ENCODE measurements around the gene MROH2A. TPM values are rescaled to one million over a fixed set of nuclear protein-coding genes. Genes with fewer than 3 reads are reported as not detected.

MROH2A gene
- total RNA-seq, 1 experiment from 2014 or later: 0.33 TPM

DNA sequence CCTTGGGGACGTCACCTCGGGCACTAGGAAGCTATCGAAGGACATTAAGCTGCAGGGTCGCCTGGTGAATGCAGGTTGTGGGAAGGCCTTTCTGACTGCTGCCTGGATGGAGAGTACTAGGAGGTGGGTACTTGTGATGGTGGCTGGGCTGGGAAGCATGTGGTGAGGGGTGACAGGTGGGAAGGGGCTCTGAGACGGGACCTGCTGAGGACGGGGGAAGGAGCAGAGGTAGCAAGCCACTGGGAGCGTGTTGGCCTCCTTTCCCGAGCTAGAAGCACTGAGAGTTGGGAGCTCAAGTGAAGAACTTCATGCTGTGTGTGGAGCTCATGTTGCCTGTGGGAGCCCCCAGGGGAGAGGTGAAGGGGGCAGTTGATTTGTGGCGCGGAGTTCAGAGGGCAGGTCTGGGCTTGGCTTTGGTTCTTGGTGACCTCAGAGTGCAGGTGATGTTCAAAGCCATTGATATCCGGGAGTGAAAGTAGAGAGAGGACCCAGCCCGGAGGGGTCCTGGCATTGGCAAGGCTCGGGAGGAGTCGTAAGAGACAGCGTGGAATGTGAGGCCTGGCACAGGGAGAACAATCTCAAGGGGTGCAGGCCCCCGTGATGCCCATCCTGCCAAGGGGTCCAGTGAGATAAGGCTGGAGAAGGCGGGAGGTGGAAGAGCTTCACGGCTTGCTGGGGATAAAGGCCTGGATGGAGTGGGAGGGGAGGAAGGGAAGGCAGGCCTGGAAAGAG is 13.2 kb downstream of the MROH2A start:
- H3K27ac Mint-ChIP-seq (ENCODE audit: unreplicated experiment): no peak overlapping the region

DNA sequence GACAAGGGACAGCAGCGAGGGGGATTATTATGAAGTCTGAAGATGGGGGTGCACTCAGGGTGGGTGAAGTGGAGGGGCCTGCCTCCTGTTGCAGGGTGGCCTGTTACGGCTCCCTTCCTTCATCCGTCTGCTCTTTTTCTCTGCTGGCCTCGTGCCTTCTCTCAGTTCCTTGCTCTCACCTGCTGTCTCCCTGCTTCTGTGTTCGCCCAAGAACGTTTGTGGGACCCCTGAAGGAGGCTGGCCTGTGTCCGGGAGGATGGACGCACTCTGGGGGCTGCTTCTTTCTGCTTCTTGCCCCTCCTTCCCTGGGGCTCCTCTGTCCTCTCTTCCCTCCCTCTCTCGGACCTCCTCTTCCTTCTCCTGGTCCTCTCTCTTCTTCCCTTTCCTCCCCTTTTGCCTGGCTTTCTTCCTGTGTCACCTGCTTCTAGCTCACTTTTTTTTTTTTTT is 13.8 kb downstream of the MROH2A start:
- Mint-ChIP-seq H3K27ac (ENCODE audit: unreplicated experiment) (no peak overlapping the region), H3K27me3 (ENCODE audit: unreplicated experiment) (peaks cover 10% of the 10 kb centered on the region), H3K9me3 (ENCODE audit: low read depth, unreplicated experiment) (no peaks in the 10 kb centered on the region), H3K4me1 (ENCODE audit: low read depth, unreplicated experiment) (no peaks in the 10 kb centered on the region), H3K36me3 (ENCODE audit: insufficient read depth, unreplicated experiment) (peaks cover 6% of the 10 kb centered on the region), H3K4me3 (ENCODE audit: low read depth, unreplicated experiment) (no peak overlapping the region)
- intact Hi-C loops (cut with micrococcal nuclease; ENCODE audit: unreplicated experiment): no loop called here
- BruUV-seq (replicated peaks): no TSS peak
- CTCF ChIA-PET: no interaction called here
- no peak for DNase-seq
- TF ChIP-seq, protein P1, sequence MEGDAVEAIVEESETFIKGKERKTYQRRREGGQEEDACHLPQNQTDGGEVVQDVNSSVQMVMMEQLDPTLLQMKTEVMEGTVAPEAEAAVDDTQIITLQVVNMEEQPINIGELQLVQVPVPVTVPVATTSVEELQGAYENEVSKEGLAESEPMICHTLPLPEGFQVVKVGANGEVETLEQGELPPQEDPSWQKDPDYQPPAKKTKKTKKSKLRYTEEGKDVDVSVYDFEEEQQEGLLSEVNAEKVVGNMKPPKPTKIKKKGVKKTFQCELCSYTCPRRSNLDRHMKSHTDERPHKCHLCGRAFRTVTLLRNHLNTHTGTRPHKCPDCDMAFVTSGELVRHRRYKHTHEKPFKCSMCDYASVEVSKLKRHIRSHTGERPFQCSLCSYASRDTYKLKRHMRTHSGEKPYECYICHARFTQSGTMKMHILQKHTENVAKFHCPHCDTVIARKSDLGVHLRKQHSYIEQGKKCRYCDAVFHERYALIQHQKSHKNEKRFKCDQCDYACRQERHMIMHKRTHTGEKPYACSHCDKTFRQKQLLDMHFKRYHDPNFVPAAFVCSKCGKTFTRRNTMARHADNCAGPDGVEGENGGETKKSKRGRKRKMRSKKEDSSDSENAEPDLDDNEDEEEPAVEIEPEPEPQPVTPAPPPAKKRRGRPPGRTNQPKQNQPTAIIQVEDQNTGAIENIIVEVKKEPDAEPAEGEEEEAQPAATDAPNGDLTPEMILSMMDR (IDR thresholded peaks at IDR 0.05; ENCODE audit: unreplicated experiment): no peak

More for the DNA sequence above, 13.2 kb downstream of the MROH2A start:
- no peak for DNase-seq
- H3K9me3 Mint-ChIP-seq (ENCODE audit: low read depth, unreplicated experiment): peaks cover 2% of the 10 kb centered on the region
- CTCF ChIA-PET: interaction anchor here (1.0 kb wide), 1 partner anchor 224 kb away, joined by 18 read pairs; no protein-coding TSS in a partner anchor
- no peak overlapping the region for H3K4me3 Mint-ChIP-seq (ENCODE audit: low read depth, unreplicated experiment)
- intact Hi-C loops (cut with micrococcal nuclease; ENCODE audit: unreplicated experiment): no loop called here
- peaks cover 6% of the 10 kb centered on the region for H3K36me3 Mint-ChIP-seq (ENCODE audit: insufficient read depth, unreplicated experiment)
- no TSS peak for BruUV-seq (replicated peaks)
- H3K27me3 Mint-ChIP-seq (ENCODE audit: unreplicated experiment): peaks cover 10% of the 10 kb centered on the region
- H3K4me1 Mint-ChIP-seq (ENCODE audit: low read depth, unreplicated experiment): no peaks in the 10 kb centered on the region
- TF ChIP-seq, protein P1 (IDR thresholded peaks at IDR 0.05; ENCODE audit: unreplicated experiment): no peak

DNA sequence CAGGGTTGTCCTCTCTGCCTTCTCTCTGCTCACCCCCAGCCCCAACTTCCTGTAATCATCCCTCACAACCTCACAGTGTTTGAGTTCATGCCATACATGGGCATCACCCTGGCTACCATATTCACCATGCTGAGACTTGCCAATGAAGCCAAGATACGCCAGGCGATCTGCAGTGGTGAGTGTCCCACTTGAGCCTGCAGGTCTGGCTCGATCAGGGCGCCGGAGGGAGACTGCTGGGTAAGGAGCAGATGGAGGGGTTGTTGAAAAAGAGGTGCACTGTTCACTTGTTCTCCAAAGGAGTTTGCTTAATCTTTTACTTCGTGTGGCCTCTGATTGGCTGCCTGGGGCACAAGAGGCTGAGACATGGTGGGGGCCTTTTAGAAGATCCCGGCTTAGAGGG is 14.6 kb downstream of the MROH2A start:
- Mint-ChIP-seq H3K9me3 (ENCODE audit: low read depth, unreplicated experiment) (no peaks in the 10 kb centered on the region), H3K4me3 (ENCODE audit: low read depth, unreplicated experiment) (no peak overlapping the region), H3K36me3 (ENCODE audit: insufficient read depth, unreplicated experiment) (peaks cover 6% of the 10 kb centered on the region), H3K4me1 (ENCODE audit: low read depth, unreplicated experiment) (no peaks in the 10 kb centered on the region), H3K27ac (ENCODE audit: unreplicated experiment) (no peak overlapping the region), H3K27me3 (ENCODE audit: unreplicated experiment) (peaks cover 10% of the 10 kb centered on the region)
- intact Hi-C loops (cut with micrococcal nuclease; ENCODE audit: unreplicated experiment): no loop called here
- CTCF ChIA-PET: no interaction called here
- BruUV-seq (replicated peaks): no TSS peak
- TF ChIP-seq, protein P1 (IDR thresholded peaks at IDR 0.05; ENCODE audit: unreplicated experiment): no peak
- DNase-seq: no peak

DNA sequence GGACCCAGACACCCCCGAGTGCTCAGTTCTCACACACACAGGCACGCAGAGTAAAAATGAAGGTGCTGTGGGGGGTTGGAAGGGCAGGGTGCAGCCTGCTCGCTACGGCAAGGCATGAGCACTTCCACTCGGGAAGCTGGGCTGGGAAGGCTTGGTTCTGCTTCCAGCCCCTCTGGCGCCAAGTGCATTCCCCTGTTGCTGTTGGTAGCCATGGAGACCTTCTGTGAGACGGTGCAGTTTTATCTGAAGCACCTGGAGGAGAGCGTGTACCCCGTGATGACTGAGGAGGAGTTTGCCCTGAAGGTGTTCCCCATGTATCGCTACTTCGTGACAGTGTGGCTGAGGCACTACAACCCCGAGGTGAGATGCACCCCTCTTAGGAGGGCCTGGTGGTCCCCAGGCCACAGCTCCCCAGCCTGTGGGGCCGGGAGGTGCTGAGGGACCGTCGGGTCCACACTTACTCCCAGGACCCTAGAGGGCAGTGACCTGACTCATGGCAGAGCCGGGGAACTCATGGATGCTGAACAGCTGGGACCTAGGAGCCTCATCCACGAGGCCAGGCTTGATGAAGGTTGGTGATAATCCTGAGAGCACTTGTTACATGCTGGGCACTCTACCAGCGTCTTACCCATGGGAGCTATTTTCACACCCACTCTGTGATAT is 15.5 kb downstream of the MROH2A start:
- TF ChIP-seq, protein P1 (IDR thresholded peaks at IDR 0.05; ENCODE audit: unreplicated experiment): no peak
- no peak for DNase-seq
- BruUV-seq (replicated peaks): no TSS peak
- peaks cover 10% of the 10 kb centered on the region for H3K27me3 Mint-ChIP-seq (ENCODE audit: unreplicated experiment)
- no peak overlapping the region for H3K27ac Mint-ChIP-seq (ENCODE audit: unreplicated experiment)
- CTCF ChIA-PET: no interaction called here
- no peaks in the 10 kb centered on the region for H3K4me1 Mint-ChIP-seq (ENCODE audit: low read depth, unreplicated experiment)
- no peak overlapping the region for H3K4me3 Mint-ChIP-seq (ENCODE audit: low read depth, unreplicated experiment)
- intact Hi-C loops (cut with micrococcal nuclease; ENCODE audit: unreplicated experiment): no loop called here
- H3K9me3 Mint-ChIP-seq (ENCODE audit: low read depth, unreplicated experiment): no peaks in the 10 kb centered on the region
- H3K36me3 Mint-ChIP-seq (ENCODE audit: insufficient read depth, unreplicated experiment): peaks cover 6% of the 10 kb centered on the region
